Measurements from ENCODE around the gene NOXO1. TPM values are rescaled to one million over a fixed set of nuclear protein-coding genes. Genes with fewer than 3 reads are reported as not detected.

NOXO1 gene
- total and polyA plus RNA-seq, 9 of the 15 experiments (the other 6 are each of a cell fraction or from before 2014, with no cell fraction given) = not detected

GRCh38 chr16:1929578-1930337 lies 51.5 kb downstream of the NOXO1 start (continued):
- peak; percentile 97 for TF ChIP-seq HMGXB4 (CRISPR knock-in tag; IDR thresholded peaks at IDR 0.05)
- TF ChIP-seq POLR3G (IDR thresholded peaks at IDR 0.05; ENCODE audit: extremely low read depth, insufficient read length, insufficient replicate concordance) = no peak
- peak; percentile 75 for TF ChIP-seq RNF2 (IDR thresholded peaks at IDR 0.05)
- TF ChIP-seq ZNF766 (CRISPR knock-in tag; conservative IDR thresholded peaks at IDR 0.05) = peak; percentile 87
- TF ChIP-seq RAD21 (CRISPR knock-in tag; conservative IDR thresholded peaks at IDR 0.05 in 1 of 2, IDR thresholded peaks at IDR 0.05 in 1 of 2) = peak; percentile 98
- TF ChIP-seq ZBTB7A (IDR thresholded peaks at IDR 0.05; ENCODE audit: borderline replicate concordance, control insufficient read depth, low read depth, low read length) = peak; percentile 92
- TF ChIP-seq ZBTB33 (CRISPR knock-in tag; IDR thresholded peaks at IDR 0.05) = peak; percentile 96
- peak; percentile 89 for TF ChIP-seq FIP1L1 (IDR thresholded peaks at IDR 0.05; ENCODE audit: low read depth, low read length, poor library complexity, severe bottlenecking)
- TF ChIP-seq HMGN3 (IDR thresholded peaks at IDR 0.05; ENCODE audit: borderline replicate concordance, extremely low read depth, insufficient read length, low read depth, low read length) = peak; percentile 75
- peak; percentile 69; the same call in 1 of the 2 replicates for TF ChIP-seq SIN3B (IDR thresholded peaks at IDR 0.05; ENCODE audit: low read depth)
- 0 out of 2 replicates have a peak, but pooled peaks have one; percentile 1 for TF ChIP-seq USF2 (CRISPR knock-in tag; IDR thresholded peaks at IDR 0.05)
- peak; percentile 87 for TF ChIP-seq E2F1 (CRISPR knock-in tag; IDR thresholded peaks at IDR 0.05)
- no peak for TF ChIP-seq LARP7 (IDR thresholded peaks at IDR 0.05)
- TF ChIP-seq E2F3 (CRISPR knock-in tag; IDR thresholded peaks at IDR 0.05) = 0 out of 2 replicates have a peak, but pooled peaks have one; percentile 81
- TF ChIP-seq ILF3 (IDR thresholded peaks at IDR 0.05; ENCODE audit: borderline replicate concordance) = no peak; the same call in 1 of the 2 replicates
- no peak for TF ChIP-seq TSC22D4 (tag; IDR thresholded peaks at IDR 0.05)
- TF ChIP-seq NFIC (IDR thresholded peaks at IDR 0.05) = peak; percentile 46
- TF ChIP-seq THAP12 (CRISPR knock-in tag; IDR thresholded peaks at IDR 0.05) = peak; percentile 58; the same call in 1 of the 2 replicates
- peak; percentile 95 for TF ChIP-seq SMC3 (conservative IDR thresholded peaks at IDR 0.05; ENCODE audit: insufficient read depth, low read depth, low read length)

Measured in K562 (cell line).